Activated CD8-positive, alpha-beta memory T cell treated with anti-CD3 and anti-CD28 coated beads, Interleukin-2, amount 50 U/mL, for 24 hours (primary cell): ENCODE data around the gene DNAL4.
"Not testable (repeated sequence)": the region's sequence is repeated elsewhere in the genome, so short reads cannot be mapped to it uniquely, and the experiment has no call there.

Source experiments
- DNase-seq: peaks from one replicate; pipeline ENCODE4 v3.0.0-alpha.2; 2020; ENCODE audit errors: extremely low read depth

DNAL4 gene

GRCh38 chr22:38827510-38827909, 33.6 kb upstream of the DNAL4 start:
- no peak for DNase-seq

DNA sequence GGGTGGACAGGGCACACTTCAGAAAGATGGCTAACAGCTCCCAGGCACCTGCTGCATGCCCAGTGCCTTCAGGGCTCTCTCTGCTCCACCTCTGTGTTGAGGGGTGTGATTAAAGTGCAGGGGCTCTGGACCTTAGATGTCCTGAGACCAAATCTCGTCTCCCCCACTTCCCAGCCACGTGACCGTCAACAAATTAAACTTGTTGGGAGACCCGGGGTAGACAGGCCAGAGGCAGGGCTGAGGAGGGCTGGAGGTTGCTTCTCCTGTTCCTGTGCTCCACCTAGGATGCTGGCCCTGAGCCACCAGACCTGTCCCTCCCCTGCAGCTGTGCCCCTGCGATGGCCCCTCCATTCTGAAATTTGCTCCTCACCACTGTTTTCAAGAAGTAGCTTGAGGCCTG, 32.9 kb upstream of the DNAL4 start:
- DNase-seq = no peak

GRCh38 chr22:38826386-38826785, 32.4 kb upstream of the DNAL4 start:
- no peak for DNase-seq

DNA sequence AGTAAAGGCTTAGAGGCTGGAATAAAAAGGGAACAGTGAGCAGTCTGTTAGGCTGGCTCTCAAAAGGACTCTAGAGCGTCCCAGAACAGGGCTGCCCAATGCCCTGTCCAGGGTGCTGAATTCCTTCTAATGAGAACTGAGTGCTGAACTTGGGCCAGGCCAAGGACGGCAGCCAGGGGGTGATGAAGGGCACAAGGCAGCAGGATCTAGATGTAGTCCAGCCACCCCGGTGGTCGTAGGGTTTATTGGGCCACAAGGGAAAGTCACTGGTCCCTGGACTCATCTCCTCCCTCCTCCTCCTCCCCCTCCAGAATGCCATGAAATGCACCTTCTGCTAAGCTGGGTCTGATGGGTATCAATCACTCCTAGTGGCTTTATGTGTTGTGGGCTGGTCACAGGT, 30.6 kb upstream of the DNAL4 start:
- no peak for DNase-seq

DNA sequence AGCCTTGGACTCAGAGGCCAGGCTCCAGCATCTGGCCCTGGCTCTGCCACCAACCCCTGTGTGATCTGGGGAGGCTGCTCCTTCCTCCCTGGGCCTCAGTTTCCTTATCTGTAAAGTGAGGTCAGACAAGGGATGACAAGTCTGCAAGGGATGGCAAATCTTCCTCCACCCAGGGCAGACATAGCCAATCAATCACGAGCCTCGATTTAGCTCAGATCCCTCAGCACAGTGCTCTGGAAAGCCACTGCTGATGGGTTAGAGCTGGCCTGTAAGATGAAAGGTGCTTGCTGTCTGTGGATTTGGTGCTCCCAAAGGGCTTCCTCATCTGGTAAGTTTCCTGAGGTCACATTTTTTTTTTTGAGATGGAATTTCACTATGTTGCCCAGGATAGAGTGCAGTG, 29.7 kb upstream of the DNAL4 start:
- no peak for DNase-seq

DNA sequence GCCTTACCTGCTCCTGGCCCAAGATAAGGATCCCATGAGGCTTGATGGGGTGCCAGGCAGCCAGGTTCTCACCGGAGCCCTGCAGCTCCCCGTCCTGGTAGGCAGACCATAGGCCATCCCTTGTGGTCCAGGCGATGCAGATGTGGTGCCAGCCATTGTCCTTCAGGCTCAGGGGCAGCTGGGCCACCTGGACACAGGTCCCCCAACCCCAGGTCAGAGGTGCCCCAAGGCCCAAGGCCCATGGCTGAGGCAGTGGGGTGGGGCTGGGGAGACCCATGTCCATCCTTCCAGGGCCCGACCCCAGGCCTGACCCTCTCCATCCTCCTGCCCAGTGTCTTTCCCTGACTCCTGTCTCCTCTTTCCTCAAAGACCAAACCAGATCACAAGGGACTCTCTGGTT, 29.1 kb upstream of the DNAL4 start:
- no peak for DNase-seq

DNA sequence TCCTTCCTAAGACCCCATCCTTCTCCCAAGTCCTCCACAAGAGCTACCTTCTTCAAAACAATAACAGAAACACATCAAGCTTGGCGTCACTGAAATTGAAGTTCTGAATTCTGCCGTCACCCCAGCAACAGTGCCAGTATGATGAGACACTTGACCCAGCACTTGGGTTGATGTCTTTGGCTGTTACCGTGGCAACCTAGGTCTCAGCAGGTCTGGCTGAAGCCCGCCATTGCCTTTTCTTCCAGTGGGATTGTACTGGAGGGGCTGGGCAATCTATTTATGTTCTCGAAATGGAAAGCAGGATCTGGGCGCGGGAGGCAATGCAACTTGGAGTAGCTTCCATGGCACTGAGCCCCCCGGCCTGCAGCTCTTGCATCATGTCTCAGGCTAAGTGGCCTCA, 26.1 kb upstream of the DNAL4 start:
- no peak for DNase-seq

- DNase-seq = no peak
Observed at GRCh38 chr22:38819387-38819940, 25.5 kb upstream of the DNAL4 start.

- no peak for DNase-seq
Observed at GRCh38 chr22:38817196-38817595, 23.3 kb upstream of the DNAL4 start.

GRCh38 chr22:38815842-38816241, 21.9 kb upstream of the DNAL4 start:
- DNase-seq = no peak

DNA sequence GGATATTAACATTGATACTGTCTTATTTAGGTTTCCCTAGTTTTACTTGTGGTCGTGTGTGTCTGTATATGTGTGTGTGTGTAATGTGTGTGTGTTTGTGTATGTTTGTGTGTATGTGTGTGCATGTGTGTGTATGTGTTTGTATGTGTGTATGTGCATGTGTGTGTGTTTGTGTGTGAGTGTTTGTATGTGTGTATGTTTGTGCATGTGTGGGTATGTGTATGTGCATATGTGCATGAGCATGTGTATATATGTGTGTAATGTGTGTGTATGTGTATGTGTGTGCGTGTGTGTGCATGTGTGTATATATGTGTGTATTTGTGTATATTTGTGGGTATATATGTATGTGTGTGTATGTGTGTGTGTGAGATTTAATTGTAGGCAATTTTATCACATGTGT, 17.3 kb upstream of the DNAL4 start:
- no peak for DNase-seq

DNA sequence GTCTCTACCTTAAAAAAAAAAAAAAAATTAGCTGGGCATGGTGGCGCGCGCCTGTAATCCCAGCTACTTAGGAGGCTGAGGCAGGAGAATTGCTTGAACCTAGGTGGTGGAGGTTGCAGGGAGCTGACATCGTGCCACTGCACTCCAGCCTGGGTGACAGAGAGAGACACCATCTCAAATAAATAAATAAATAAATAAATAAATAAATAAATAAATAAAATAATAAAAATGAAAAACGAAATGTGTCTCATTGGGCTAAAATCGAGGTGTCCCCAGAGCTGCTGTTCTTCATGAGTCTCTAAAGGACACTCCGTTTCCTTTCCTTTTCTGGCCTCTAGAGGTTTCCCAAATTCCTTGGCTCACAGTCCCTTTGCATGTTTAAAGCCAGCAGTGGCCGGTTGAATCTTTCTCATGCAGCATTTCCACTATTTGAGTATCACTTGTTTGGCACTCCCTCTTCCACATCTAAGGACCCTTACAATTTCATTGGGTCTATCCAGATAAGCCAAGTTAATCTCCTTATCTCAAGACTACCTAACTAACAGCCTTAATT, 11.2 kb upstream of the DNAL4 start:
- not testable (repeated sequence) for DNase-seq

- DNase-seq = no peak
Observed at GRCh38 chr22:38802671-38803121, 8.8 kb upstream of the DNAL4 start.

- no peak for DNase-seq
Observed at GRCh38 chr22:38799265-38800002, 5.5 kb upstream of the DNAL4 start.

DNA sequence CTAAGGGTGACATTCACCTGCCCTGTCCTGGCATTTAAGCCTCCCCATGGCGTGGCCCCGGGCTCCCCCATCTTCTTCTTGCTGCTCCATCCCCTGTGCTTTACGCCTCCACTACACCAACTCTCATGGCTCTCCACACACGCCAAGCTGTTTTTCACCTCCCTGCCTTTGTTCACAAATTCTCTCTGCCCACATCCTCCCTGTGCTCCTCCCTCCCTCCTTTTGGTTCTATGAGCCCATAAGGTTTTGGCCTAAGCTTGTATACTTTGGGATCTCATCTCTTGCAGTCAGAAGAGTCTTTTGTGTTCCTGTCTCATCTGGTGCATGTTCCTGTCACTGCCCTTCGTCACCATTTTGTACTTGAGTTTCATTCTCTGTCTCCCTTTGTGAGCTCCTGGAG, 4.6 kb upstream of the DNAL4 start:
- DNase-seq = no peak

- no peak for DNase-seq
Observed at GRCh38 chr22:38796262-38796957, 2.5 kb upstream of the DNAL4 start.

GRCh38 chr22:38795569-38795968, 1.6 kb upstream of the DNAL4 start:
- DNase-seq = no peak

- DNase-seq = no peak
Observed at GRCh38 chr22:38793317-38793716, 626 bp downstream of the DNAL4 start.

GRCh38 chr22:38792833-38793232, 1.1 kb downstream of the DNAL4 start:
- DNase-seq = no peak

DNA sequence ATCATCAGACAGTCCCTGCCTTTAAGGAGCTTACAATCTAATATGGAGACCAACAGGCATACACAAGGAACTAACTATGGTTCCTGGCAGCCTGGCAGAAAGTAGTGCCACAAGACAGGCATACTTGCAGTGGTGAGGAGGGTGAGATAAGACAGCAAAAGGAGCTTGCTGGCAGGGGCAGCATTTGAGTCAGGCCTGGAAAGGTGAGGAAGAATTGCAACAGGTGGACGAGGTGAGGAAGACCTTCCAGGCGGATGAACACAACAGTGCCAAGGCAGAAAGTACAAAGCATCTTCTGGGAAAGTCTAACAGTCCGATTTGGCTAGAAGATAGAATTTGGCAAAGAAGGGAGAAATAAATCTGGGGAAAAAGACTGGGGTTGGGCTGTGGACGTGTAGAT, 4.3 kb downstream of the DNAL4 start:
- no peak for DNase-seq

- DNase-seq = no peak
Observed at GRCh38 chr22:38788846-38789245, 5.1 kb downstream of the DNAL4 start.

DNA sequence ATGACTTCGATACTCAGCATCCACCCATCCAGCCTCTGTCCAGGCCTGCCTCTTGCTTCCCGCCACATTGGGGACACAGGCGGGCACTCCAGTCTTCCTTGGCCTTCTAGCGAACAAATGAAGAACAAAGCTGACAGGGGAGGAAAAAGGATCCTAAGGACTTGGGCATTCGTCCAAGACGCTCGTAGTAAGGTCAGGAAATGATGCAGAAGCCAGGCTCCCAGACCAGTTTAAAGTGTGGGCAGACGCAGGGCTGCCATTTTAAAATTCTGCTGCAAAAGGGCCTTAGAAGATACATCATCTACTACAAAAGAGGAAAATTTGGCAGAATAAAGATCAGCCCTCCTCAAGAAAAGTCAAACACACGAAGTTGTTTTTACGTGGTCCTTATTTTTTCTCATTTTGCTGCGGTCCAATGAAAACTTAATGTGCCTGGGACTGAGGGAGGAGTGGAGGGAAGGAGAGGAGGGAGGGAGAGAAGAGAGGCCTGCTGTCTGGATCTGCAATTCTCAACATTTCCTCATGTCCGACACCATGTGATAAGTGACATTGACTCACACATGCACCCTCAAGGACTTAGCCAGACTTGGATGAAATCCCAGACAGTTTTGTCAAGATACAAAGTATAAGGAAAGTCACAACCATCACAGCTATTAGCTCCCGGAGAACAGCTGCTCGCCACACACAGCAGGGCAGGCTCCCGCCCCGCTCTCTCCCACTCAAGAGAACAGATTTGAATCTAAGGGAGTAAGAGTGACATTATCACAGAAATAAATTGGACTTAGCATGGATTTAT, 5.7 kb downstream of the DNAL4 start:
- DNase-seq = no peak
